OCI-LY3 (cell line): ENCODE results near the gene ATP2A3.

ENCODE experiments used
- CTCF ChIP-seq: fragments of 200-600, 300-600 bp; sonication (generic); IDR thresholded peaks from 2 replicates; pipeline ENCODE4 v1.5.1; 2014; ENCODE audit warnings: antibody characterized with exemption, low read length, low read depth
- EZH2phosphoT487 ChIP-seq: fragments of 200-600 bp; shearing (Covaris generic); IDR thresholded peaks from 2 replicates; pipeline ENCODE4 v1.6.1; 2018; ENCODE audit warnings: antibody characterized with exemption, mixed run types, low read depth

- TF ChIP-seq CTCF (no peak), EZH2phosphoT487 (no peak)
These were observed 71.1 kb downstream of the ATP2A3 start, which contains the start of gene CAMKK1 for GRCh38 chr17:3893003-3893719.
